GM12801 (cell line): Measurements from ENCODE around the gene HOXA7.

Source experiments
- TF ChIP-seq, protein P1 (sequence below): IDR thresholded peaks from one replicate; pipeline ENCODE4 v1.5.1; 2011; ENCODE audit warnings: control low read depth; ENCODE audit not compliant: insufficient read length; ENCODE audit errors: extremely low read depth

The HOXA7 gene

DNA sequence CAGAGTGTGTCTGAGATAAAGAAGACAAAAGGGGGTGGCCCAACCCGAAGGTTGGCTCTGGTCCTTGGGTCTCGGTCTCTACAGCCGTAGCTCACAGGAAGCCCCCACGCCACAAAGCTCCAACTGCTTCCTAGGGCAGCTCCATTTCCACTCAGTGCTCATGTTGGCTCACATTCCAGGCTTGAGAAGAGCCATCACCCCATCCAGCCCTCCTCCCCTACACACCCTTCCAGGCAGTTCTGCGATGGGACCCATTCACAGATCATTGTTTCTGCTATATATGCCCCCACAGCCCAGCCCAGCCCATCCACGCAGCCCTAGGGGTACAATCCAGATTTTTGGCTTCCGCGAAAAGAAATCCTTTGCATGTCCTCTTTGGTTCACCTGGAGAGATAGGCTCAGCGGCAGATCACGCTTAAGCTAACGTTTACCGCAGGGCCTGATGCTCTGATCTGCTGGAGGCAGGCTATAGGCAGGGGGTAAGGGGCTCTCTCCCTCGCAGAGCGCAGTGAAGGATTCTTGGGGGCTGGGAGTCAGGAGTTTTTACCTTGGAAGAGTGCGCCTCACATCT lies 34.8 kb upstream of the HOXA7 start:
- TF ChIP-seq, protein P1, sequence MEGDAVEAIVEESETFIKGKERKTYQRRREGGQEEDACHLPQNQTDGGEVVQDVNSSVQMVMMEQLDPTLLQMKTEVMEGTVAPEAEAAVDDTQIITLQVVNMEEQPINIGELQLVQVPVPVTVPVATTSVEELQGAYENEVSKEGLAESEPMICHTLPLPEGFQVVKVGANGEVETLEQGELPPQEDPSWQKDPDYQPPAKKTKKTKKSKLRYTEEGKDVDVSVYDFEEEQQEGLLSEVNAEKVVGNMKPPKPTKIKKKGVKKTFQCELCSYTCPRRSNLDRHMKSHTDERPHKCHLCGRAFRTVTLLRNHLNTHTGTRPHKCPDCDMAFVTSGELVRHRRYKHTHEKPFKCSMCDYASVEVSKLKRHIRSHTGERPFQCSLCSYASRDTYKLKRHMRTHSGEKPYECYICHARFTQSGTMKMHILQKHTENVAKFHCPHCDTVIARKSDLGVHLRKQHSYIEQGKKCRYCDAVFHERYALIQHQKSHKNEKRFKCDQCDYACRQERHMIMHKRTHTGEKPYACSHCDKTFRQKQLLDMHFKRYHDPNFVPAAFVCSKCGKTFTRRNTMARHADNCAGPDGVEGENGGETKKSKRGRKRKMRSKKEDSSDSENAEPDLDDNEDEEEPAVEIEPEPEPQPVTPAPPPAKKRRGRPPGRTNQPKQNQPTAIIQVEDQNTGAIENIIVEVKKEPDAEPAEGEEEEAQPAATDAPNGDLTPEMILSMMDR: no peak

DNA sequence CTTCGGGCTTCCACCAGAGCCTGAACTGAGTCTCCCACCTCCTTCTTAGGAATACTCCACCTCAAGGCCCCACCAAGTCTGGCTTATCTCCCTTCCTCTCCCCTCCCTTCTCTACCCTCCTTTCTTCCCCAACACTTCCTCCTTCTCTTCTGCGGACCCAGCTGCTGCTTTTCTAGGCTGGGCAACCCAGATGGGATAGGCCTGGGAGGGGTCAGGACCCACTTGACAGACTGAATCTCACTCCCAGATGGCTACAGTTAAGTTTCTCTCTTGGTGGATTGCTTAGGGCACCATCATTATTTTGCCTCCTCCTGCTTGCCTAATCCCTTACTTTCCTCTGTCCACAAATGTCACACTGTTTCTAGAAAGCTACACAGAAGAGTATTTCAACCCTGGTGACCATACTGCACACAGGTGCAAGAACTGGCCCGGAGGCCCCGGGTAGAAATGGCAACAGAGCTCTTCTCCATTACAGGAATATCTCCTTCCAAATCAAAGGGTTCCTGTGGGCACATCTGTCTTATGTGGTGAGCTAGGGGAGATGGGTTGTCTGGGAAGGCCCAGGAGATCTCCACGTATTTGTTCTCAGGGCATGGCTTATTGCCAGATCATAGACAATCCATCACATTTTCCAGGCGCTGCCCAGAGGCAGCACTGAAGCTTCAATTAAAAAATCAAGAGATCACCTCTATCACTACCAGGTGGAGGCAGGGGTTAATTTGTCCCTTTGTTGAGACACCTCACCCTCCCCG lies 33.7 kb upstream of the HOXA7 start:
- TF ChIP-seq, protein P1: no peak

DNA sequence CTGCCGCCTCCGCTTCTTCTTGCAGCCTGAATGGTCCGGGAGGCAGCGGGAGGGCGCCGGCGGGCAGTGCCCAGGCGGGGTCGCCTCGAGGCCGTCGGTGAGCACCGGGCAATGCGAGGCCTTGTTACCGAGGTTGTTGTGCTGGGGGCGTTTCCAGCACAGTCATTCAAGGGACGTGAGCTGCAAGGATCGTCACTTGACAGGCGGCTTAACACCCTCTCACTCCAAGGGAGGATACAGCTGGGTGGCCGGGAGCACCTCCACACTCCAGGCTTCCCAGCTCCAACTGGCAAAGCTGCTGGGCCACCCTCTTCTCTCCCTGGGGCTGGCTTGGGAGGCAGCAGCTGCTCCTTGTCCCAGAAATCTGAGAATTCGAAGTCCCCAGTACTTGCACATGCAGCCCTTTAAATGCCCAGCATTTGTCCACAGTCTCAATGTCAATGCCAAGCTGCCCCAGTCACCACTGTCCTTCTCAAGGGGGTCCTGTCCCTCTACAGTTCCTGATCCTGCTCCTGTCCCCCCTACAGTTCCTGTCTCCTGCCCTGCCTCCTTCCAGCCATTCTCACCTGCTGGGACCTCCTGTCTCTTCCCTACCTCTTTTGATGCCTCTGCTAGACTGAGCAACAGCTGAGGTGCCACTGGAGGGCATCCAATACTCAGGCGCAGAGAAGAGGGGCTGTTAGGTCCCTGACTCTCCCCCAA lies 33.0 kb upstream of the HOXA7 start:
- TF ChIP-seq, protein P1: no peak

DNA sequence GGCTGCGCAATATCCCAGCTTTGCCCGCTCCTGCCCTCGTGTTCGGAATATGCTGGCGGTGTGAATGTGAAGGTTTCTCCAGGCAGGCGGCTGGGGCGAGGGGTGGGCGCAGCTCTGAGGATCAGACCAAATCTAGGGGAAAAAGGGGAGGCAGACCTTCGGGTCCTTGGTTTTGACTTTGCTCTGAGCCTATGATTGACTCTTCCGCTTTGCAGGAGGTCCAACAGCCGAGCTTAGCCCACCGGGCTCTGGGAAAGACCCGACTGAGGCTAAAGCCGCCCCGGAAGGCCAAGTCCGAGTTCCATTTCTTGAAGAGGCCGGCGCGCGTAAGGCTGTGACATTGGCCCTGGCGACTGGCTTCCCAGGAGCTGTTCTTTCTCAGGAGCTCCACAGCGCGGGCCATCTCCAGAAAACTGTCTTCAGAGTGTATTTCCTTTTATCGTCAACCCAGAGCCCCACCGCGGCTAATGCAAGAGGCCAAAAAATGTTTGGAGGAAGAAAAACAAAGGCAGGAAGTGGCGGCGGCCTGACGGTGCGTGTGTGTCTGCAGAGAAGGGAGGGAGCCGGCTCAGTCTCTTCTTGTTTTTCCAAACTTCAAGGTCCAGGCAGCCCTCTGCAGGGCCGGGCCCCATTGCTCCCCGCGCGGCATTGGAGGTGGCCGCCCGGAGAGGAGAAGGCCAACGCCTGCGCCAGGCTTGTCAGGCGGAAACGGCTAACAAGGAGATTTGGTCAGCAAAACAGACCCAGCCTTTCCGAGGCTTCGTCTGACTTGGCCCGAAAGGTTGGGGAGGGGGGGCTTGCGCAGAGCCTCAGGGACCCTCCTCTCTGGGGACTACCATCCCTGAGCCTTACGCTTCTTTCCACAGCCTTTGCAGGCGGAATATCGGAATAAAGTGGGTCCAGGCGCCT lies 32.2 kb upstream of the HOXA7 start:
- TF ChIP-seq, protein P1: no peak

DNA sequence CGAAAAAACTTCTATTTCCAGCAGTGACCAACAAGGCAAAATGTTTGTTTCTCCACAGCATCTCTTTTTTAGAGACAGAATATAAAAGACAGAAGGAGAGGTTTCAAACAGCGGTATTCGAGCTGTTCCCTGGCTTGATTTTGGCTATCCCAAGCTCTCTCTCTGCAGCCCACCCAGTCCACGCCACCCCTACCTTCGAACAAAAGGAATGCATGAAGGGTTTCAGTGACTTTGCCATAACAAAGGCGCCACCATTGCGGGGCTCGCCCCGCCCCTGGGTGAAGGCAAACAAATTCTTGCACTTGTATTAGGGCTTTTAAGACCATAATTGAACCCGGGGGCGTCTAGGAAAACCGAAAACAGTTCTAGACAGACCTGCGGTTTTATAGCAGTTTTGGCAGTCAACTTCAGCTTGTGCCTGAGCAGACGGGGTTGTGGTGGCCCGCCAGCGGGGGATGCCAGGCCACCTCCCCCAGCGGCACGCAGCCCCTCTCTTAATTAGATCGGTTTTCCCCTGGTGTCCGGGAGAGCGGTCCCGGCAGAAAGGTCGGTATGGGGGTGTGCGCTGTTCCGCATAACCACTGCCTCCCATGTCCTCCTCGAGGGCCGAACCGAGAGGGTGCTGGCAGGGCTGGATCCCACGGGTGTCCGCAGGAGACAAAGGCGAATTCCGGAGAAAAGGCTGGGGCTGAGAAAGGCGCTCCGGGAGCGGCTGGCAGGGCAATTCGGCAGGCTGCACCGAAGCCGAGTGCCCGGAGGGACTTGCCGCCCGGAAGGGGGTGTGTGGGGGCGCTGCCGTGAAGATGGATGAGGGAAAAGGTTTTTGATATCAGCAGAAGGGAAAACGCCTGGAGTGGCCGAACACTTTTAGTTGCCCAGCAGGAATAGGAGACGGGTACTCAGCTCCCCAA lies 31.3 kb upstream of the HOXA7 start:
- TF ChIP-seq, protein P1: no peak

DNA sequence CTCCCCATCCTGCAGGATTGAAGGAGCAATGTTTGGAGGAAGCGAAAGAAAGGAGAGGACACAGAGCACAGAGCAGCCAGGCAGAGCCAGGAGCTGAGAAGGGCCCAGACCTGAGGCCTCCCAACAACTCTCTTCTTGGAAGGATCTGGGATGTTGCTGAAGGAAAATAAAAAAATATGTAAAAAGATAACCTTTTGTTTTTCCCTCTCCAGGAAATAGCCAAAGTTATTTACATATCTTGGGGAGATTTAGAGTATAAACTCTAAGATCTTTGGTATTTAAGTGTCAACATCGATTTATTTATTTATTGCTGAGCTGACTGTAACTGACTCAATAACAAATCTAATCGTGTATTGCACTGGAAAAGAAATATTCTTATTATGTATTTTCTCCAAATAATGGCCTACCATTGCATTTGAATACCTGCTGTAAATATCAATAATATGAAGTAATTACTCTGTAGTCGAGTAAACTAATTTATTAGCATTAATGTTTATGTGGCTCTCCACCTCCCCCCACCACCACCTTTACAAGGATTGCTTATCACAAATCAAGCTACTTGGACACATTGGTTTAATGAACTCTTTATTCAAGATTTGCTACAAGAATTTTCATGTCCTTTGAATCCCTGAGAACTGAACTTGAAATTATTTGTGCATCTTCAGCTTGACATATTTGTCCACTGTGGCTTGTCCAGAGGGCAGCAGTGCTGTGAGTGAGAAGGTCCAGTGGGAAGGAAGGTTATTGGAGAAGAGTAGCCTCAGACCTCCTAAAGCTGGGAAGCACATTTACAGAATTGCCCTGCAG lies 30.4 kb upstream of the HOXA7 start:
- TF ChIP-seq, protein P1: no peak
